Colonic mucosa (tissue), 4 donors: ENCODE data around the gene SPEN. TPM values are rescaled to one million over a fixed set of nuclear protein-coding genes. Genes with fewer than 3 reads are reported as not detected.

Experiments
- DNase-seq: peaks from one replicate; pipeline ENCODE4 v3.0.0-alpha.2; 2020
- H3K27ac ChIP-seq: fragments of 200-600 bp; one replicate; pipeline ENCODE4 v1.8.0; 2021
- H3K27me3 ChIP-seq: fragments of 200-600 bp; one replicate; pipeline ENCODE4 v1.8.0; 2021
- H3K36me3 ChIP-seq: fragments of 200-600 bp; one replicate; pipeline ENCODE4 v1.8.0; 2021
- H3K4me1 ChIP-seq: fragments of 200-600 bp; one replicate; pipeline ENCODE4 v1.8.0; 2021; ENCODE audit warnings: mild to moderate bottlenecking
- H3K4me3 ChIP-seq: fragments of 200-600 bp; one replicate; pipeline ENCODE4 v1.8.0; 2021
- H3K9ac ChIP-seq, 2 donors: one replicate each; pipeline ENCODE4 v1.7.0; 2013; ENCODE audit warnings: control low read depth in 2 of 2, low read depth in 2 of 2, low read length in 2 of 2
- H3K9me3 ChIP-seq: fragments of 200-600 bp; one replicate; pipeline ENCODE4 v1.8.0; 2021
- intact Hi-C: fragments of 100-400 bp; cut with DNase I; formaldehyde crosslinking; loops from one replicate; pipeline ENCODE4 v1.14.1; 2022
- total RNA-seq, 2 donors: library from RNA; stranded (reverse); fragmentation: NEBNext Ultra II Directional in 1 of 2; extraction: Animal tissue kit (Norgen Biotek cat#: 25700) in 1 of 2; gene quantifications; one replicate each; pipeline ENCODE4 v1.2.1, GENCODE V29; 2021
- TF ChIP-seq, protein P1 (sequence below): fragments of 200-600 bp; IDR thresholded peaks from one replicate; pipeline ENCODE4 v1.8.0; 2022; ENCODE audit warnings: antibody characterized with exemption, mild to moderate bottlenecking
- donor health status: healthy.
- donor health status: DM: no; HTN: no; CAD: no.
- donor health status: DM: no; HTN: no; CAD: no.

The SPEN gene
- total RNA-seq, 2 donors from 2014 or later, result 40.9 to 42.5 TPM

DNA sequence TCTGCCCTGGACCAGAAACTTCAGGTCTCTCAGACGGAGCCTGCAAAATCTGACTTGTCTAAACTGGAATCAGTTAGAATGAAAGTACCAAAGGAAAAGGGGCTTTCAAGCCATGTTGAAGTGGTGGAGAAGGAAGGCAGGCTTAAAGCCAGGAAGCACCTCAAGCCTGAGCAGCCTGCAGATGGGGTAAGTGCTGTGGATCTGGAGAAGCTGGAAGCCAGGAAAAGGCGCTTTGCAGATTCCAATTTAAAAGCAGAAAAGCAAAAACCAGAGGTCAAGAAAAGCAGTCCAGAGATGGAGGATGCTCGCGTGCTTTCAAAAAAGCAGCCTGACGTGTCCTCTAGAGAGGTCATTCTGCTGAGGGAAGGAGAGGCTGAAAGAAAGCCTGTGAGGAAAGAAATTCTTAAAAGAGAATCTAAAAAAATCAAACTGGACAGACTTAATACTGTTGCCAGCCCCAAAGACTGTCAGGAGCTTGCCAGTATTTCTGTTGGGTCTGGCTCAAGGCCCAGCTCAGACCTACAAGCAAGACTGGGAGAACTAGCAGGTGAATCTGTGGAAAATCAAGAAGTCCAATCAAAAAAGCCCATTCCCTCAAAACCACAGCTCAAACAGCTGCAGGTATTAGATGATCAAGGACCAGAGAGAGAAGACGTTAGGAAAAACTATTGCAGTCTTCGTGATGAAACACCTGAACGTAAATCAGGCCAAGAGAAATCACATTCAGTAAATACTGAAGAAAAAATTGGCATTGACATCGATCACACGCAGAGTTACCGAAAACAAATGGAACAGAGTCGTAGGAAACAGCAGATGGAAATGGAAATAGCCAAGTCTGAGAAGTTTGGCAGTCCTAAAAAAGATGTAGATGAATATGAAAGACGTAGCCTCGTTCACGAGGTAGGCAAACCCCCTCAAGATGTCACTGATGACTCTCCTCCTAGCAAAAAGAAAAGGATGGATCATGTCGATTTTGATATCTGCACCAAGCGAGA, 81.8 kb downstream of the SPEN start:
- Histone ChIP-seq H3K4me3 (no peak overlapping the region), H3K27ac (no peak overlapping the region), H3K27me3 (no peaks in the 10 kb centered on the region), H3K4me1 (no peaks in the 10 kb centered on the region), H3K9ac (no peak overlapping the region), H3K36me3 (peaks cover 24% of the 10 kb centered on the region), H3K9me3 (no peaks in the 10 kb centered on the region)
- TF ChIP-seq, protein P1, sequence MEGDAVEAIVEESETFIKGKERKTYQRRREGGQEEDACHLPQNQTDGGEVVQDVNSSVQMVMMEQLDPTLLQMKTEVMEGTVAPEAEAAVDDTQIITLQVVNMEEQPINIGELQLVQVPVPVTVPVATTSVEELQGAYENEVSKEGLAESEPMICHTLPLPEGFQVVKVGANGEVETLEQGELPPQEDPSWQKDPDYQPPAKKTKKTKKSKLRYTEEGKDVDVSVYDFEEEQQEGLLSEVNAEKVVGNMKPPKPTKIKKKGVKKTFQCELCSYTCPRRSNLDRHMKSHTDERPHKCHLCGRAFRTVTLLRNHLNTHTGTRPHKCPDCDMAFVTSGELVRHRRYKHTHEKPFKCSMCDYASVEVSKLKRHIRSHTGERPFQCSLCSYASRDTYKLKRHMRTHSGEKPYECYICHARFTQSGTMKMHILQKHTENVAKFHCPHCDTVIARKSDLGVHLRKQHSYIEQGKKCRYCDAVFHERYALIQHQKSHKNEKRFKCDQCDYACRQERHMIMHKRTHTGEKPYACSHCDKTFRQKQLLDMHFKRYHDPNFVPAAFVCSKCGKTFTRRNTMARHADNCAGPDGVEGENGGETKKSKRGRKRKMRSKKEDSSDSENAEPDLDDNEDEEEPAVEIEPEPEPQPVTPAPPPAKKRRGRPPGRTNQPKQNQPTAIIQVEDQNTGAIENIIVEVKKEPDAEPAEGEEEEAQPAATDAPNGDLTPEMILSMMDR, result no peak
- DNase-seq, result no peak
- intact Hi-C loops, result no loop called here

DNA sequence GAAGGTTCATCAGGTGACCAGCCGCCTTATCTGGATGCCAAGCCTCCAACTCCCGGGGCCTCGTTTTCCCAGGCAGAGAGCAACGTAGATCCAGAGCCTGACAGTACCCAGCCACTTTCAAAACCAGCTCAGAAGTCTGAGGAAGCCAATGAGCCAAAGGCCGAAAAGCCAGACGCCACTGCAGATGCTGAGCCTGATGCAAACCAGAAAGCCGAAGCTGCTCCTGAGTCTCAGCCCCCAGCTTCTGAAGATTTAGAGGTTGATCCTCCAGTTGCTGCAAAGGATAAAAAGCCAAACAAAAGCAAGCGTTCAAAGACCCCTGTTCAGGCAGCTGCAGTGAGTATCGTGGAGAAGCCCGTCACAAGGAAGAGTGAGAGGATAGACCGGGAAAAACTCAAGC, 83.9 kb downstream of the SPEN start:
- no peak overlapping the region for H3K9ac ChIP-seq
- H3K36me3 ChIP-seq, result peaks cover 24% of the 10 kb centered on the region
- no peak overlapping the region for H3K4me3 ChIP-seq
- DNase-seq, result no peak
- no peak overlapping the region for H3K27ac ChIP-seq
- H3K9me3 ChIP-seq, result no peaks in the 10 kb centered on the region
- no peaks in the 10 kb centered on the region for H3K4me1 ChIP-seq
- intact Hi-C loops, result no loop called here
- TF ChIP-seq, protein P1, result no peak
- no peaks in the 10 kb centered on the region for H3K27me3 ChIP-seq

- intact Hi-C loops, result no loop called here
Measured at GRCh38 chr1:15931884-15932283, 84.4 kb downstream of the SPEN start.

GRCh38 chr1:15932612-15933011, 85.1 kb downstream of the SPEN start:
- no peaks in the 10 kb centered on the region for H3K4me1 ChIP-seq
- TF ChIP-seq, protein P1, result no peak
- no peak overlapping the region for H3K27ac ChIP-seq
- intact Hi-C loops, result no loop called here
- H3K9me3 ChIP-seq, result no peaks in the 10 kb centered on the region
- H3K9ac ChIP-seq, result no peak overlapping the region
- no peaks in the 10 kb centered on the region for H3K27me3 ChIP-seq
- peaks cover 23% of the 10 kb centered on the region for H3K36me3 ChIP-seq
- H3K4me3 ChIP-seq, result no peak overlapping the region
- no peak for DNase-seq

More at GRCh38 chr1:15931884-15932283, 84.4 kb downstream of the SPEN start:
- H3K9me3 ChIP-seq, result no peaks in the 10 kb centered on the region
- peaks cover 24% of the 10 kb centered on the region for H3K36me3 ChIP-seq
- H3K4me3 ChIP-seq, result no peak overlapping the region
- DNase-seq, result no peak
- no peaks in the 10 kb centered on the region for H3K27me3 ChIP-seq
- no peak overlapping the region for H3K27ac ChIP-seq
- no peak overlapping the region for H3K9ac ChIP-seq
- TF ChIP-seq, protein P1, result no peak
- no peaks in the 10 kb centered on the region for H3K4me1 ChIP-seq

GRCh38 chr1:15933684-15934083, 86.2 kb downstream of the SPEN start:
- Histone ChIP-seq H3K9ac (no peak overlapping the region), H3K27me3 (no peaks in the 10 kb centered on the region), H3K4me1 (peaks cover 2% of the 10 kb centered on the region), H3K36me3 (peaks cover 12% of the 10 kb centered on the region), H3K9me3 (no peaks in the 10 kb centered on the region), H3K27ac (no peak overlapping the region), H3K4me3 (no peak overlapping the region)
- intact Hi-C loops, result no loop called here
- no peak for DNase-seq
- TF ChIP-seq, protein P1, result no peak
